ENCODE results near the gene THOC2. TPM values are rescaled to one million over a fixed set of nuclear protein-coding genes. Genes with fewer than 3 reads are reported as not detected.
"Not testable (repeated sequence)": the region's sequence is repeated elsewhere in the genome, so short reads cannot be mapped to it uniquely, and the experiment has no call there.

Gene THOC2
- total RNA-seq, 1 donor from 2014 or later: 27.4 TPM

DNA sequence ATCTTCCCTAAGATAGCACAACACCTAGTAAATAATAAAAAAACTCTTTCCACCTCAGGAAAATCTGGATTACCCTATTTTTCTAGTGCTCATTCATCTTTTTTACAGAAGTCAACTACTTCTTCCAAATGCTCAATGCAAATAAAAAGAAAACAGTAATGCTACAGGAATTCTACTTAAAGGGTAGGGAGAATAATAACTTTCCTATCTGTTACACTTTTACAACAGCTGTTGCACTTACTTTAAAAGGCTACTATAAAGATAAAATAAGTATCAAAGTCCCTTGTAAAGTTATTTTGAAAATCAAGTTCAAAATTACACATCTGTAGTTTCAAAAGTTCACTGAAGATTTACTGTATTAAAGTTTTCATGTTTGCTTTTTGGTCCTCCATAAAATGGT is 37.6 kb downstream of the THOC2 start:
- TF ChIP-seq, protein P1, sequence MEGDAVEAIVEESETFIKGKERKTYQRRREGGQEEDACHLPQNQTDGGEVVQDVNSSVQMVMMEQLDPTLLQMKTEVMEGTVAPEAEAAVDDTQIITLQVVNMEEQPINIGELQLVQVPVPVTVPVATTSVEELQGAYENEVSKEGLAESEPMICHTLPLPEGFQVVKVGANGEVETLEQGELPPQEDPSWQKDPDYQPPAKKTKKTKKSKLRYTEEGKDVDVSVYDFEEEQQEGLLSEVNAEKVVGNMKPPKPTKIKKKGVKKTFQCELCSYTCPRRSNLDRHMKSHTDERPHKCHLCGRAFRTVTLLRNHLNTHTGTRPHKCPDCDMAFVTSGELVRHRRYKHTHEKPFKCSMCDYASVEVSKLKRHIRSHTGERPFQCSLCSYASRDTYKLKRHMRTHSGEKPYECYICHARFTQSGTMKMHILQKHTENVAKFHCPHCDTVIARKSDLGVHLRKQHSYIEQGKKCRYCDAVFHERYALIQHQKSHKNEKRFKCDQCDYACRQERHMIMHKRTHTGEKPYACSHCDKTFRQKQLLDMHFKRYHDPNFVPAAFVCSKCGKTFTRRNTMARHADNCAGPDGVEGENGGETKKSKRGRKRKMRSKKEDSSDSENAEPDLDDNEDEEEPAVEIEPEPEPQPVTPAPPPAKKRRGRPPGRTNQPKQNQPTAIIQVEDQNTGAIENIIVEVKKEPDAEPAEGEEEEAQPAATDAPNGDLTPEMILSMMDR (IDR thresholded peaks at IDR 0.05; ENCODE audit: borderline replicate concordance): no peak
- no peak for DNase-seq
- Histone ChIP-seq H3K36me3 (peaks cover 10% of the 10 kb centered on the region), H3K9me3 (replicated peaks) (no peaks in the 10 kb centered on the region), H3K4me3 (no peak overlapping the region), H3K27me3 (ENCODE audit: low read depth) (no peaks in the 10 kb centered on the region), H3K27ac (replicated peaks) (no peak overlapping the region), H3K4me1 (no peaks in the 10 kb centered on the region)
- intact Hi-C loops (cut with micrococcal nuclease): no loop called here

DNA sequence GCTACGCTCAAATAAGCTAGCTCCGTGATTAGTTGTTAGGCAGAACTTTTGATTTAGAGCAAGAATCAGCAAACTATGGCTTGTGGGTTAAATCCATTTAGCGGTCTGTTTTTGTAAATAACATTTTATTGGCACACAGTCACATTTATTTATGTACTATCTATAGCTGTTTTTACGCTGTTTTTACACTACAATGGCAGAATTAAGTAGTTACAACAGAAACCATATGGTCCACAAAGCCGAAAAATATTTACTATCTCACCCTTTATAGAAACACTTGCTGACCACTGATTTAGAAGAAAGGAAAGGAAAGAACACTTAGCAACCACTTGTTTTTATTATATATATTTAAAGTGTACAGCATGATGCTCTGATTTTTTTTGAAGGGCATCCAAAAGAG is 41.1 kb downstream of the THOC2 start:
- no peak for DNase-seq
- TF ChIP-seq, protein P1 (IDR thresholded peaks at IDR 0.05; ENCODE audit: borderline replicate concordance): no peak
- intact Hi-C loops (cut with micrococcal nuclease): no loop called here
- Histone ChIP-seq H3K9me3 (replicated peaks) (no peaks in the 10 kb centered on the region), H3K4me1 (no peaks in the 10 kb centered on the region), H3K27ac (replicated peaks) (no peak overlapping the region), H3K27me3 (ENCODE audit: low read depth) (no peaks in the 10 kb centered on the region), H3K4me3 (no peak overlapping the region), H3K36me3 (peaks cover 8% of the 10 kb centered on the region)

DNA sequence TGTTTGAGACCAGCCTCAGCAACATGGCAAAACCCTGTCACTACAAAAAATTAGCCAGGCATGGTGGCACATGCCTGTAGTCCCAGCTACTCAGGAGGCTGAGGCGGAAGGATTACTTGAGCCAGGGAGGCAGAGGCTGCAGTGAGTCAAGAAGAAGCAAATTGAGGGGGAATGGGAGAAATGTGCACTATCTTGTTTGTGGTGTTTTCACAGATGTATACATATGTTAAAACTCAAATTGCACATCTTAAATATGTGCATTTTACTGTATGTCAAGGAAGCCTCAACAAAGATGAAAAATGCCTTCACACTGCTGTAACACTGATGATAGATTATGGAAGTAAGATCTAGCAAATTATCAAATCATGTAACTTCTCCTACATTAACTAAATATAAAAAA is 44.3 kb downstream of the THOC2 start:
- Histone ChIP-seq H3K27ac (replicated peaks) (no peak overlapping the region), H3K4me1 (no peaks in the 10 kb centered on the region), H3K36me3 (peaks cover 16% of the 10 kb centered on the region), H3K27me3 (ENCODE audit: low read depth) (no peaks in the 10 kb centered on the region), H3K9me3 (replicated peaks) (no peaks in the 10 kb centered on the region), H3K4me3 (no peak overlapping the region)
- intact Hi-C loops (cut with micrococcal nuclease): no loop called here
- no peak for DNase-seq
- TF ChIP-seq, protein P1 (IDR thresholded peaks at IDR 0.05; ENCODE audit: borderline replicate concordance): no peak

DNA sequence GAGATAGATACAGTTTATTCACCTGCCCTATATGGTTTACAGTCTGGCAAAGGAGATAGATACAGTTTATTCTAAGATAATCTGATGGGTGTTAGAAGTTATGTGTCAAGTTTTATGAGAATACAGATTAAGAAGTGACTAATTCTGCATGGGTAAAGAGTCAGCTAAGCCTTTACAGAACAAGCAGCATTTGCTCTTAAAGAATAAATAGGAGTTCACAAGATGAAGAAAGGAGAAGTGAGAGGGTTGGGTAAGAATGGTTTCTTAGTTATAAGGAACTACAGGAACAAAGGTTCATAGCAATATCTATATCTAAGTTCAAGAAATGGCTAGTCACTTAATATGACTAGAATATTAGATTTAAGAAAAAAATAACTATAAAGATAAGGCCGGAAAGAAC is 47.6 kb downstream of the THOC2 start:
- Histone ChIP-seq H3K9me3 (replicated peaks) (no peaks in the 10 kb centered on the region), H3K36me3 (peaks cover 18% of the 10 kb centered on the region), H3K4me3 (no peak overlapping the region), H3K27me3 (ENCODE audit: low read depth) (no peaks in the 10 kb centered on the region), H3K27ac (replicated peaks) (no peak overlapping the region), H3K4me1 (no peaks in the 10 kb centered on the region)
- TF ChIP-seq, protein P1 (IDR thresholded peaks at IDR 0.05; ENCODE audit: borderline replicate concordance): no peak
- no peak for DNase-seq
- intact Hi-C loops (cut with micrococcal nuclease): no loop called here

DNA sequence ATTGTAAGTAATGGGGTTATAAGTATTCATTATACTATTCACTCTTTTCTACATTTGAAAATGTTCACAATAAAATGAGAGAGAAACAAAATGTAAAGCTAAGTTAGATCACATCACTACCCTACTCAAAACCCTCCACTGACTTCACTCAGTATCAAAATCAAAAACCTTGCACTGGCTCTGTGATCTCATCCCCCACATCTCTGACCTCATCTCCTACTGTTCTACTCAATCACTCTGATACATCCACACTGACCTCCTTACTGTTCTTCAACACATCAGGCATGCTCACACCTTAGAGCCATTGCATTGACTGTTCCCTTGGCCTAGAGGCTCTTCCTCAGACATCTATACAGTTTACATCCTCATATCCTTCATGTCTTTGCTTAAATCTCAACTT is 50.7 kb downstream of the THOC2 start:
- no peak overlapping the region for H3K4me3 ChIP-seq
- no peaks in the 10 kb centered on the region for H3K27me3 ChIP-seq (ENCODE audit: low read depth)
- TF ChIP-seq, protein P1 (IDR thresholded peaks at IDR 0.05; ENCODE audit: borderline replicate concordance): no peak
- no peaks in the 10 kb centered on the region for H3K9me3 ChIP-seq (replicated peaks)
- no peak for DNase-seq
- intact Hi-C loops (cut with micrococcal nuclease): no loop called here
- H3K27ac ChIP-seq (replicated peaks): no peak overlapping the region
- H3K4me1 ChIP-seq: no peaks in the 10 kb centered on the region
- H3K36me3 ChIP-seq: peaks cover 28% of the 10 kb centered on the region

DNA sequence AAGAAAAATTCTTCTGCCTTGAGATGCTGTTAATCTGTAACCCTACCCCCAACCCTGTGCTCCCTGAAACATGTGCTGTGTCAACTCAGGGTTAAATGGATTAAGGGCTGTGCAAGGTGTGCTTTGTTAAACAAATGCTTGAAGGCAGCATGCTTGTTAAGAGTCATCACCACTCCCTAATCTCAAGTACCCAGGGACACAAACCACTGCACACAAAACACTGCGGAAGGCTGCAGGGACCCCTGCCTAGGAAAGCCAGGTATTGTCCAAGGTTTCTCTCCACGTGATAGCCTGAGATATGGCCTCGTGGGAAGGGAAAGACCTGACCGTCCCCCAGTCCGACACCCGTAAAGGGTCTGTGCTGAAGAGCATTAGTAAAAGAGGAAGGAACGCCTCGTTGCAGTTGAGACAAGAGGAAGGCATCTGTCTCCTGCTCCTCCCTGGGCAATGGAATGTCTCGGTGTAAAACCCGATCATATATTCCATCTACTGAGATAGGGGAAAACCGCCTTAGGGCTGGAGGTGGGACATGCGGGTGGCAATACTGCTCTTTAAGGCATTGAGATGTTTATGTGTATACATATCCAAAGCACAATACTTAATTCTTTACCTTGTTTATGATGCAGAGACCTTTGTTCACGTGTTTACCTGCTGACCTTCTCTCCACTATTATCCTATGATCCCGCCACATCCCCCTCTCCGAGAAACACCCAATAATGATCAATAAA is 53.0 kb downstream of the THOC2 start:
- H3K4me1 ChIP-seq; H3K27me3 ChIP-seq (ENCODE audit: low read depth); H3K9me3 ChIP-seq (replicated peaks); DNase-seq; H3K4me3 ChIP-seq; intact Hi-C loops (cut with micrococcal nuclease); H3K27ac ChIP-seq (replicated peaks): not testable (repeated sequence)
- peaks cover 29% of the 10 kb centered on the region for H3K36me3 ChIP-seq
